ENCODE measurements around the gene XRRA1.

DNA sequence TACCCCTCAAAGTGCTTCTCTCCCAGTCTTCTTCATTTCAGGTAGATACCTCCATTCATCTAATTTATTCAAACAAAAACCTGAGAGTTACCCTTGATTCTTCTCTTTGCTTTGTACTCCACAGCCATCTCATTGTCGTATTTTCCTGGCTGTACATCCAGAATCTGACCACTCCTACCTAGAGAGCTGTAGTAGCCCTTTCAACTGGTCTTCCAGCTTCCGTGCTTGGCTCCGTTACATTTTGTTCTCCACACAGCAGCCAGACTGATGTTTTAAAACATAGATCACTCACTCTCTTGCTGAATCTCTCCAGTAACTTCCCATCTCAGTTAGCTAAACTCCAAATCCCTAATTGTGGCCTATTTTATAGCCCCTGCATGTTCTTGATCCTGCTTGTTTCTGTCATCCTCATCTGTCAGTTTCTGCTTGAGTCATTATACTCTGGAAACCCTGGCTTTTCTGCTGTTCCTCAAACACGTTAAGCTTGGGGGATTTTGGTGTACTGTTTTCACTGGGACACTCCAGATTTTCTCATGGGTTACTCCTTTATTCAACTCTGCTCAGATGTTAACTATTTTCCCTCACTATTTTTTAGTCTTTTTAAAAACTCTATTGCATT is 7.6 kb upstream of the XRRA1 start:
- no peak for TF ChIP-seq CTCF (IDR thresholded peaks at IDR 0.05)
- no peak for TF ChIP-seq POLR2A (IDR thresholded peaks at IDR 0.05)
